ENCODE data around the gene FADS2.

The FADS2 gene

GRCh38 chr11:61850687-61851086, 22.6 kb downstream of the FADS2 start:
- DNase-seq, result no peak

- no peak for DNase-seq
These were observed 23.2 kb downstream of the FADS2 start for GRCh38 chr11:61851113-61851899.

GRCh38 chr11:61851900-61852295, 23.8 kb downstream of the FADS2 start:
- no peak for DNase-seq

DNA sequence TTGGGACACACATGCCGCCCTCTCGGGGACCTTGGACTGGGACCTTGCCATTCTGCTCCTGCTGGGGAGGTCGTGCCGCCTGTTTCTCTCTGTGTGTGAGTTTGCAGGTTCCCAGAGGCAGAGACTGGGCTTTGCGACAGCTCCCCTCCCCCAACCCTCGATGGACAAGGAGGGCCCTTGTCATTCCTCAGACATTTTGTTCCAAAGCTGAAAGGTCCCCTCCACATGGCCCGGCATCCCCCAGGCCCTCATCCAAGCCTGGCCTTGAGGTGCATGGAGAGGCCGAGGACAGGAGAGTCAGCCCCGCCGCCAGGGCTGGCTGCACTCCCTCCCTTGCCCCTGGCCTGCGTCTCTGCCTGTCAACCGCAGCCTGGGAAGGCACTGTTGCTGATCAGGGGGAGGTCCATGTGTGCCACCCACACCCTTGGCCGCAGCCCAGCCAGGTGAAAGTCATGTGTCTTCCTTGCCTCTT, 25.6 kb downstream of the FADS2 start:
- no peak for DNase-seq

DNA sequence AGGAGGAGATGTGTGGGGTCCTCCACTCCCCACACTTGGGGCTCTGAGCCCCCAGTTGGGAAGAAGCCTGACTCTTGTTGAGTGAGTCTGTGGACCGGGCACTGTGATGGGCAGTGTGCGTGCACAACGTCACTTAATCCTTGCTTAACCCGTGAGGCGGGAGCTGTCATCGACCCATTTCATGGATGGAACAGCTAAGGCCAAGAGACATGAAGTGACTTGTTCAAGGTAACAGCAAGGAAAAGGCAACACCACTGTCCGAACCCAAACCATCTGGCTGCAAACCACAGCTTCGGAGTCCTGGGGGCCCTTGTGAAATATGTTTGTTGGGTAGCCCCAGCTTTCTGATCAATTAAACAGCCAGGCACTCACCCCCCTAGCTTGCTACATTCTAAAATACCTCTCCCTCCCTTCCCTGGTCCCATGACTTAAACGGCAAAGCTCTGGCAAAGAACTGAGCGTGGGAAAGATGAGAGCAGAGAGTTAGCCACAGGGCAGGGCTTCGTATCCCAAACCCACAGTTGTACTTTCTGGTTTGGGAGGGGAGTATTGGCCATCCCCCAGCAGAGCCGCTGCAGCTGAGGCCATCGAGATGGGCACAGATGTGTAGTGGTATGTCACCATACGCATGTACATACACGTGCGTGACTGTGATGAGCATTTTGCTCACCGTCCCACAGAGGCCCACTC, 26.3 kb downstream of the FADS2 start:
- DNase-seq, result no peak

DNA sequence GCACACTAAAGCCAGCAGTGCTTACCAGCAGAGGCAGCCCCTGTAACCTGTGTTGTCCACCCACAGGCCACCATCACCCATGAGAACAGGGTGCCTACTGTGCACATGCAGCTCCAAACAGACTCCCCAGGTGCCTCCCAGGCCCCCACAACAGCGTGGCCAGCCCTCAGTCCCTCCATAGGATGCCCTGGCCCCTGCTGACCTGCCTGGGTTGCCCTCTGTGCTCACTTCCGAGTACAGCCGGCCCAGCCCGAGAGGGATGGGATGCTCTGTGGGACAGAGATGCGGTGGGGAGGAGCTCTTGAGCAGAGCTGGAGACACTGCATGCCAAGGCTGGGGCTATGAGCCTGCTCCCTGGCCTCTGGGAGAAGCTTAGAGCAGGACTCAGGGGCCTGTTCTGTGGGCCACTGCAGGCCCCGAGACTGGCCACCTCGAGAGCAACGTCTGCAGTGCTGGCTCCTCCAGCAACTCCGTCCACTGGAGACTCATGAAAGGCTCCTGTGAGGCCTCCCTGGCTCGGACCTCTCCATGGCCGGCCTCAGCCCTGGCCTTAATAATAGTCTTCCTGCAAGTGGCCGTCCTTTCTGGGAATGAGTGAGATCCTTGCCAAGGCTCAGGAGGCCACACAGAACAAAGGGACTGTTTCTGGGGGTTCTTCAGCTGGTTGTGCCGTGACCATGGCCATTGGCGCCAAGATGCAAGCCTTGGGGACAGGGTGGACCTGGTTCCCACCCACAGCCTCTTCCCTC, 27.0 kb downstream of the FADS2 start:
- no peak for DNase-seq

DNA sequence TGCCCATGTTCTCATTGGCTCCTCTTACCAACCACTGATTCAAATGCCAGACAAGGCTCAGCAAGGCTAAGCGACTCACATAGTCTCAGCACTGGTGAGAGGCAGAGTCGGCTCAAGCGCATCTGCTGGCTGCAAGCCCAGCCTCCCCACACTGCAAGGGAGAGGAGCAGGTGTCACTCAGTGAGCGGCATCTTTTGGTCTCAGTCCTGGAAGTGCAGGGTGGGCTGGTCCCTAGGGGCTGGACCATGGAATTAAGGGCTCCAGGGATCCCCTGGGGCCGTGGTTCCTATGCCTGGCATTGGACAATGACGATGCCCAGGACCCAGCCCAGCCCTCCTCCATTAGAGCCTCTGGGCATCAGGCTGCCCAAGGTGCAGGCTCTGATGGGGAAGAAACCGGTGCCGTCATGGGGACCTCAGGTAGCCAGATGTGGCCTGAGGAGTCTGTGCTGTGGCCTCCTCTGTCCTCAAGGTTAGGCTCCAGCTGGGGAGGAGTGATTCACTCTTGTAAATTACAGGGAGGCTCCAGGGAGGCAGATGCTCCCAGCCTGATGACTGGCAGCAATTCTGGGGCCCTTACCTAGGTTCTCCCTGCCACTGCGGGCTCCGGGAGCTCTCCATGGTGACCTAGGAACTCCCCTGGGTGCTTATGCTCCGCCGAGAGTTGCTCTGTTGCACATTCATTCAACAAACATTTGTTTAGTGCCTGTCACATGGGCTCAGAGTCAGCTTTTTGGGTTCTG, 28.0 kb downstream of the FADS2 start:
- no peak for DNase-seq

GRCh38 chr11:61860054-61860903, 32.2 kb downstream of the FADS2 start:
- DNase-seq, result no peak

- no peak for DNase-seq
These were observed 33.5 kb downstream of the FADS2 start for GRCh38 chr11:61861634-61862033.

DNA sequence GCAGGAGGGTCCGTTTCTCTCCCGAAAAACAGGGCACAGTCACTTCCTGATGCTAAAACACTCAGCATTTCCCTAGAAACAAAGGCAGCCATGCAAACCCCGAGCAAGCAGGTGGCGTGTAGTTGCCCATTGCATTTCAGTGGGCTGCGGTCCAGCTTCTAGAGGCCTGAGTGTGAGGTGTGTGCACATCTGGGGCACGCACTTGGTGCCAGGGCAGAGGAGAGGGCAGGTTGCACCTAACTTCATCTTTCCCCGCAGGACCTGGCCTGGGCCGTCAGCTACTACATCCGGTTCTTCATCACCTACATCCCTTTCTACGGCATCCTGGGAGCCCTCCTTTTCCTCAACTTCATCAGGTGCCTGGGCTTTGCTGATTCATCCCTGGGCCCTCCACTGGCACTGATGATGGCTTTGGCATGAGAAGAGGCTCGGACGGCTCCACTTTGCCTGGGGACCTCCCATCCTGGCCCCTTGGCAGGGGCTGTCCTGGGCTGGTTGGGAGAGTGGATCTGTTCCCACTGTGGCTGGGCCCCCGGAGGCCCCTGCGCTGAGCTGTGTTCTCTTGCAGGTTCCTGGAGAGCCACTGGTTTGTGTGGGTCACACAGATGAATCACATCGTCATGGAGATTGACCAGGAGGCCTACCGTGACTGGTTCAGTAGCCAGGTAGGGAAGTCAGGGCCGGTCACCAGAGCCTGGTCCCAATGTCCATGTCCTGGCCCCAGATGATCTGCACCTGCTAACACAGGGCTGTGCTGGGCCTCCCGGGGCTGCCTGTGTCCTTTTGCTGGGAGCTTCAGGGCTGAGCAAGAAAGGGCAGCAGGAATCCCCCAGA, 34.8 kb downstream of the FADS2 start:
- DNase-seq, result no peak

GRCh38 chr11:61863548-61864081, 35.5 kb downstream of the FADS2 start:
- DNase-seq, result no peak

- DNase-seq, result no peak
These were observed 37.0 kb downstream of the FADS2 start for GRCh38 chr11:61864814-61865775.

- no peak for DNase-seq
These were observed 38.3 kb downstream of the FADS2 start for GRCh38 chr11:61866231-61866957.

DNA sequence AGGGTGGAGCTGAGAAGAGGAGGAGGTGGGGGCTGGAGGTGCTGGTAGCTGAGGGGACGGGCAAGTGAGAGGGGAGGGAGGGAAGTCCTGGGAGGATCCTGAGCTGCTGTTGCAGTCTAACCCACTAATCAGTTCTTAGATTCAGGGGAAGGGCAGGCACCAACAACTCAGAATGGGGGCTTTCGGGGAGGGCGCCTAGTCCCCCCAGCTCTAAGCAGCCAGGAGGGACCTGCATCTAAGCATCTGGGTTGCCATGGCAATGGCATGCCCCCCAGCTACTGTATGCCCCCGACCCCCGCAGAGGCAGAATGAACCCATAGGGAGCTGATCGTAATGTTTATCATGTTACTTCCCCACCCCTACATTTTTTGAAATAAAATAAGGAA, 38.9 kb downstream of the FADS2 start:
- no peak for DNase-seq

GRCh38 chr11:61868571-61869428, 40.7 kb downstream of the FADS2 start:
- DNase-seq, result no peak

DNA sequence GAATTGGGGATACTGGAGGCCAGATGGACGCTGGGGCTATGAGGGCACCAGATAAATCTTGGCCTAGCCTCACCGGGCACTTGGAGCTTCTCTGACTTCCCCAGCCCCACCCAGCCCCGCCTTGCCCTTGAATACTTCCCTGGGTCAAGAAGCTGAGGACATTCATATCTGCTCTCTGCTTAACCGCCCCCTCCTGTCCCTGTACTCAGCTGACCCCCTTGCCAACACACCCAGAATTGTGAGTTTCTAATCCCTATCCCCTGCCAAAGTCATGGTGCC, 41.3 kb downstream of the FADS2 start:
- no peak for DNase-seq

GRCh38 chr11:61869708-61870451, 41.8 kb downstream of the FADS2 start:
- DNase-seq, result no peak
